KMS-11 (cell line): Measurements from ENCODE around the gene RBM41.
"Not testable (repeated sequence)": the region's sequence is repeated elsewhere in the genome, so short reads cannot be mapped to it uniquely, and the experiment has no call there.

Source experiments
- H2AFZ ChIP-seq: fragments of 200-600 bp; sonication (generic); 2 replicates; pipeline ENCODE4 v1.6.1; 2016; ENCODE audit warnings: antibody characterized with exemption, mixed run types, low read depth
- H3K27ac ChIP-seq: fragments of 200-600 bp; sonication (generic); 2 replicates; pipeline ENCODE4 v1.6.1; 2016; ENCODE audit warnings: mild to moderate bottlenecking, mixed run types
- H3K27me3 ChIP-seq: fragments of 200-600 bp; sonication (generic); 2 replicates; pipeline ENCODE4 v1.6.1; 2017; ENCODE audit warnings: mild to moderate bottlenecking, low read depth, mixed run types, moderate library complexity; ENCODE audit not compliant: insufficient read depth
- H3K36me3 ChIP-seq: fragments of 200-600 bp; sonication (generic); 2 replicates; pipeline ENCODE4 v1.6.1; 2017; ENCODE audit warnings: mild to moderate bottlenecking, mixed run types; ENCODE audit not compliant: insufficient read depth
- H3K4me1 ChIP-seq: fragments of 200-600 bp; sonication (generic); 2 replicates; pipeline ENCODE4 v1.6.1; 2016; ENCODE audit warnings: mild to moderate bottlenecking, low read depth, mixed run types; ENCODE audit not compliant: poor library complexity, severe bottlenecking
- H3K4me2 ChIP-seq: fragments of 200-600 bp; sonication (generic); 2 replicates; pipeline ENCODE4 v1.7.0; 2016; ENCODE audit warnings: mild to moderate bottlenecking, mixed run types
- H3K4me3 ChIP-seq: fragments of 200-600 bp; sonication (generic); IDR thresholded peaks from 2 replicates; pipeline ENCODE4 v1.6.1; 2017; ENCODE audit warnings: low read depth, low read length, mixed read lengths; ENCODE audit not compliant: insufficient read depth
- H3K79me2 ChIP-seq: fragments of 200-600 bp; sonication (generic); 2 replicates; pipeline ENCODE4 v1.6.1; 2016; ENCODE audit warnings: low read depth, mixed run types; ENCODE audit not compliant: insufficient read depth
- H3K9ac ChIP-seq: fragments of 200-600 bp; sonication (generic); 2 replicates; pipeline ENCODE4 v1.6.1; 2016; ENCODE audit warnings: mild to moderate bottlenecking, mixed run types
- H4K20me1 ChIP-seq: fragments of 200-600 bp; sonication (generic); 2 replicates; pipeline ENCODE4 v1.6.1; 2016; ENCODE audit warnings: mild to moderate bottlenecking, mixed run types; ENCODE audit not compliant: insufficient read depth
- CTCF ChIP-seq: fragments of 200-600 bp; sonication (generic); conservative IDR thresholded peaks from 2 replicates; pipeline ENCODE4 v1.6.1; 2017; ENCODE audit warnings: low read depth, mild to moderate bottlenecking, antibody characterized with exemption, low read length, moderate library complexity, mixed read lengths

Gene RBM41

GRCh38 chrX:107107459-107107858 is 11.2 kb downstream of the RBM41 start:
- no peaks in the 10 kb centered on the region for H3K79me2 ChIP-seq
- no peak for TF ChIP-seq CTCF
- H3K4me3 ChIP-seq, result no peak overlapping the region
- H3K4me1 ChIP-seq, result no peaks in the 10 kb centered on the region
- H4K20me1 ChIP-seq, result no peaks in the 10 kb centered on the region
- no peaks in the 10 kb centered on the region for H3K27me3 ChIP-seq
- H3K9ac ChIP-seq, result no peak overlapping the region
- no peaks in the 10 kb centered on the region for H3K36me3 ChIP-seq
- no peak overlapping the region for H3K4me2 ChIP-seq
- H3K27ac ChIP-seq, result no peak overlapping the region
- no peak overlapping the region for H2AFZ ChIP-seq

GRCh38 chrX:107102980-107103379 is 15.6 kb downstream of the RBM41 start:
- TF ChIP-seq CTCF, result no peak
- Histone ChIP-seq H3K4me2 (no peak overlapping the region), H3K4me3 (no peak overlapping the region), H4K20me1 (no peaks in the 10 kb centered on the region), H3K36me3 (no peaks in the 10 kb centered on the region), H3K9ac (no peak overlapping the region), H3K79me2 (no peaks in the 10 kb centered on the region), H2AFZ (no peak overlapping the region), H3K27ac (no peak overlapping the region), H3K27me3 (no peaks in the 10 kb centered on the region), H3K4me1 (no peaks in the 10 kb centered on the region)

DNA sequence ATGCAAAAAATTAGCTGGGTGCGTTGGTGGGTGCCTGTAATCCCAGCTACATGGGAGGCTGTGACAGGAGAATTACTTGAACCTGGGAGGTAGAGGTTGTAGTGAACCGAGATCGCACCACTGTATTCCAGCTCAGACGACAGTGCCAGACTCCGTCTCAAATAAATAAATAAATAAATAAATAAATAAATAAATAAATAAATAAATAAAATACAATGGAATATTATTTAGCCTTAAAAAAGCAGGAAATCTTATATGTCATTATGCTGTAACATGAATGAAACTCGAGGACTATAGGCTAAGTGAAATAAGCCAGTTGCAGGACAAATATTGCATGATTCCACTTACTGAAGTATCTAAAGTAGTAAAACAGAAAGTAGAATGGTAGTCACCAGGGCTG is 42.5 kb downstream of the RBM41 start:
- H2AFZ ChIP-seq, result no peak overlapping the region
- H3K27me3 ChIP-seq, result no peaks in the 10 kb centered on the region
- H3K4me2 ChIP-seq, result no peak overlapping the region
- H3K36me3 ChIP-seq, result no peaks in the 10 kb centered on the region
- no peaks in the 10 kb centered on the region for H3K79me2 ChIP-seq
- no peak overlapping the region for H3K4me3 ChIP-seq
- TF ChIP-seq CTCF, result no peak
- no peak overlapping the region for H3K9ac ChIP-seq
- no peaks in the 10 kb centered on the region for H4K20me1 ChIP-seq
- H3K27ac ChIP-seq, result no peak overlapping the region
- H3K4me1 ChIP-seq, result no peaks in the 10 kb centered on the region

- not testable (repeated sequence) for H3K27me3 ChIP-seq, H3K4me3 ChIP-seq, H3K4me1 ChIP-seq, H3K36me3 ChIP-seq, H3K79me2 ChIP-seq, H3K9ac ChIP-seq, H4K20me1 ChIP-seq, H3K27ac ChIP-seq, H2AFZ ChIP-seq, H3K4me2 ChIP-seq
Observed at GRCh38 chrX:107057731-107058130, 60.9 kb downstream of the RBM41 start.

DNA sequence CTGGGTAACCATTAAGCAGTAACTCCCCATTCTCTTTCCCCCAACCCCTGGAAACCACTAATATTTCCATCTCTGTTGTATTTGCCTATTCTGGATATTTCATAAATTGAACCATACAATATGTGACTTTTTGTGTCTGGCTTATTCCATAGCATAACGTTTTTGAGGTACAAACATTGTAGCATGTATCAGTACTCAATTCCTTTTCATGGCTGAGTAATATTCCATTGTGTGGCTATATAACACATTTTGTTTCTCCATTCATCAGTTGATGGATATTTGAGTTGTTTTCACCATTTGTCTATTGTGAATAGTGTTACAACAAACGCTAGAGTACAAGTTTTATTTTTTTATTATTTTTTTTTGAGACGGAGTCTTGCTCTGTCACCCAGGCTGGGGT is 63.6 kb downstream of the RBM41 start:
- H3K4me3 ChIP-seq, result no peak overlapping the region
- no peaks in the 10 kb centered on the region for H3K79me2 ChIP-seq
- no peak for TF ChIP-seq CTCF
- H3K27me3 ChIP-seq, result no peaks in the 10 kb centered on the region
- H3K9ac ChIP-seq, result no peak overlapping the region
- H3K4me2 ChIP-seq, result no peak overlapping the region
- H3K27ac ChIP-seq, result no peak overlapping the region
- H2AFZ ChIP-seq, result no peak overlapping the region
- no peaks in the 10 kb centered on the region for H3K36me3 ChIP-seq
- H4K20me1 ChIP-seq, result no peaks in the 10 kb centered on the region
- no peaks in the 10 kb centered on the region for H3K4me1 ChIP-seq
